ENCODE results near the gene RPGR. TPM values are rescaled to one million over a fixed set of nuclear protein-coding genes. Genes with fewer than 3 reads are reported as not detected.
A peak's percentile ranks its signal among the peaks of the same experiment; 100 is the strongest.

Gene RPGR, protein sequence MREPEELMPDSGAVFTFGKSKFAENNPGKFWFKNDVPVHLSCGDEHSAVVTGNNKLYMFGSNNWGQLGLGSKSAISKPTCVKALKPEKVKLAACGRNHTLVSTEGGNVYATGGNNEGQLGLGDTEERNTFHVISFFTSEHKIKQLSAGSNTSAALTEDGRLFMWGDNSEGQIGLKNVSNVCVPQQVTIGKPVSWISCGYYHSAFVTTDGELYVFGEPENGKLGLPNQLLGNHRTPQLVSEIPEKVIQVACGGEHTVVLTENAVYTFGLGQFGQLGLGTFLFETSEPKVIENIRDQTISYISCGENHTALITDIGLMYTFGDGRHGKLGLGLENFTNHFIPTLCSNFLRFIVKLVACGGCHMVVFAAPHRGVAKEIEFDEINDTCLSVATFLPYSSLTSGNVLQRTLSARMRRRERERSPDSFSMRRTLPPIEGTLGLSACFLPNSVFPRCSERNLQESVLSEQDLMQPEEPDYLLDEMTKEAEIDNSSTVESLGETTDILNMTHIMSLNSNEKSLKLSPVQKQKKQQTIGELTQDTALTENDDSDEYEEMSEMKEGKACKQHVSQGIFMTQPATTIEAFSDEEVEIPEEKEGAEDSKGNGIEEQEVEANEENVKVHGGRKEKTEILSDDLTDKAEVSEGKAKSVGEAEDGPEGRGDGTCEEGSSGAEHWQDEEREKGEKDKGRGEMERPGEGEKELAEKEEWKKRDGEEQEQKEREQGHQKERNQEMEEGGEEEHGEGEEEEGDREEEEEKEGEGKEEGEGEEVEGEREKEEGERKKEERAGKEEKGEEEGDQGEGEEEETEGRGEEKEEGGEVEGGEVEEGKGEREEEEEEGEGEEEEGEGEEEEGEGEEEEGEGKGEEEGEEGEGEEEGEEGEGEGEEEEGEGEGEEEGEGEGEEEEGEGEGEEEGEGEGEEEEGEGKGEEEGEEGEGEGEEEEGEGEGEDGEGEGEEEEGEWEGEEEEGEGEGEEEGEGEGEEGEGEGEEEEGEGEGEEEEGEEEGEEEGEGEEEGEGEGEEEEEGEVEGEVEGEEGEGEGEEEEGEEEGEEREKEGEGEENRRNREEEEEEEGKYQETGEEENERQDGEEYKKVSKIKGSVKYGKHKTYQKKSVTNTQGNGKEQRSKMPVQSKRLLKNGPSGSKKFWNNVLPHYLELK
- 5.1 and 8.4 TPM in 2 replicates for total RNA-seq (2014; rRNA removed; shearing (Covaris generic))

DNA sequence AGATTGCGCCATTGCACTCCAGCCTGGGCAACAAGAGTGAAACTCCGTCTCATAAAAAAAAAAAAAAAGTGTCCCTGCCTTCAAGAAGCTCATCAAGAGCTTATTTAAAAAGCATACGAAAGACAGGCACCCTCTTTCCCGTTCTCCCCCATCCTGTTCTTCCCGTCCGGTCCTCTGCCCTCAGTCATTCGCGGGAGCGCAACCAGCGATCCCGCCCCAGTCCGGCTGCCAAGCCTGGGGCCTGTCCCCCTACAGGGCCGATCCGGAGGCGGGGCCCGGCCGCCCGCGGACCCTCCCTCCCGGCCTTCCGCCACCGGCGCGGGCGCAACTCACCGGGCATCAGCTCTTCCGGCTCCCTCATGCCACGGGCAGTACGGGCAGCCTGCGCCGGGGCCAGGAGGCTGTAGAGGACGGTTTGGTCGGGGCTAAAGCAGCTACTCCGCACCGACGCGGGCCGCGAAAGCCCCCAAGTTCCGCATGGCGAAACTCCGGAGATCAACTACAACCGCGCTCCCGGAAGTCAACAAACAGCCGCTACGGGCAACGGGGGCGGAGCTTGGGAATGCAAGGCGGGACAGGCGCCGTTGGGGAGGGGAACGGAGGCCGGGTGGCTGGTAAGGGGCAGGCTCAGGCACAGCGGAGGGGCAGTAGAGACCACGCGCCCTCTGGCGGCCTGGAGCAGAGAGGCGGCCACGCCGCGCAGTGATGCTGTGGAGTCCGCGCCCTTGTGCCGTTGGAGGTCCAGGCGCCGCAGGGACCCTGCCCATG lies at the start of gene RPGR:
TSS of gene RPGR (minus strand) at position 503 of the 768 bp plus-strand sequence. CDS start at position 361, 142 bp downstream.
- peak within 1 kb of the TSS; percentile 95 for H3K4me3 ChIP-seq
- no peaks in the 10 kb centered on the region for H3K9me3 ChIP-seq (replicated peaks)
- H3K4me1 ChIP-seq (replicated peaks): peaks cover 4% of the 10 kb centered on the region
- H3K27ac ChIP-seq: peak within 1 kb of the TSS; percentile 98
- no peaks in the 10 kb centered on the region for H3K27me3 ChIP-seq (replicated peaks)
- DNase-seq (ENCODE audit: low read depth in 1 of 2, low spot score in 2 of 2): peak; percentile 89 to 93
- peaks cover 3% of the 10 kb centered on the region for H3K36me3 ChIP-seq

DNA sequence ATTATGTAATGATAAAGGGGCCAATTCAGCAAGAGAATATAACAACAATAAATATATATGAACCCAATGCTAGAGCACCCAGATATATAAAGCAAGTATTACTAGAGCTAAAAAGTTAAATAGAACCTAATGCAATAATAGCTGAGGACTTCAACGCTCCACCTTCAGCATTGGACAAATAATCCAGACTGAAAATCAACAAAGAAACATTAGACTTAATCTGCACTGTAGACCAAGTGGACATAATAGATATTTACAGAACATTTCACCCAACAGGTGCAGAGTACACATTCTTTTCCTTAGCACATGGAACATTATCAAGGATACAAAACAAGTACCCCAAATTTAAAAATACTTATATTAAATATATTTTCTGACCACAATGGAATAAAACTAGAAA lies 49.4 kb upstream of the RPGR start:
- no peak overlapping the region for H3K4me3 ChIP-seq
- H3K27me3 ChIP-seq (replicated peaks): no peaks in the 10 kb centered on the region
- no peak for DNase-seq (ENCODE audit: low read depth in 1 of 2, low spot score in 2 of 2)
- H3K9me3 ChIP-seq (replicated peaks): no peaks in the 10 kb centered on the region
- no peaks in the 10 kb centered on the region for H3K4me1 ChIP-seq (replicated peaks)
- H3K36me3 ChIP-seq: no peaks in the 10 kb centered on the region
- no peak overlapping the region for H3K27ac ChIP-seq

DNA sequence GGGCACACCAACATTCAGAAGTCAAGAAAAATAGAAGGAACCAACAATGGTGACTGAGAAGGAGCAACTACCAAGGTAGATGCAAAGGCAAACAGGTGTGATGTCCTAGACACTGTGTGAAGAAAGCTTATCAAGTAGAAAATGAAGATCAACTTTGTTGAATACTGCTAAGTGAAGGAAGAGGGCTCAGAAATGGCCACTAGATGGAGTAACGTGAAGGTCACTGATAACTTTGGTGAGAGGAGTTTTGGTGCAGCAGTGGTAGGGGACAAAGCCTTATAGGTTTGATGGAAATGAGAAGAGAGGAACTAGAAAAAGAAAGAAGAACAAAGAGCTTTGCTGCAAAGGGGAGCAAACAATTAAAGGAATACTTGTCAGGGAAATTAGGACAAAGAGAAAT lies 48.6 kb upstream of the RPGR start:
- H3K9me3 ChIP-seq (replicated peaks): no peaks in the 10 kb centered on the region
- no peak for DNase-seq (ENCODE audit: low read depth in 1 of 2, low spot score in 2 of 2)

DNA sequence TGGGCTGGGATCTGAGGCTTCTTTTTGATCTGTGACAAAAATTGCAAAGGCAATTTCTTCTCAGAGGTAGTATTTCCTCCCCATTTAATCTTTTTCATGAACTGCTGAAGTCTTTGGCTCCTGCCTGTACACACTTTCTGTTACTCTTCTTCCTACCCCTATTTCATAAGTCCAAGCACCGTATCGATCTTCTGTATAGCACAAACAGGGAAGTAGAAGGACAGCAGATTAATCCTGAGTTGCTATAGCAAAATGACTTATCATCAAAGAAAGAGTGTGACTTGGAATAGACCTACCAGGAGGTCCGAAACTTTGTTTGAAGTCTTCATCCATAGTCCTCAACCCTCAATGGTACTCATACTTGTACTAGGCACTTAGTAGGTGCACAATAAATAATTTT lies 47.1 kb upstream of the RPGR start:
- no peak for DNase-seq (ENCODE audit: low read depth in 1 of 2, low spot score in 2 of 2)
- Histone ChIP-seq H3K4me1 (replicated peaks) (no peaks in the 10 kb centered on the region), H3K9me3 (replicated peaks) (no peaks in the 10 kb centered on the region), H3K27me3 (replicated peaks) (no peaks in the 10 kb centered on the region), H3K36me3 (no peaks in the 10 kb centered on the region), H3K27ac (no peak overlapping the region), H3K4me3 (no peak overlapping the region)

More for the DNA sequence above, 48.6 kb upstream of the RPGR start:
- Histone ChIP-seq H3K27me3 (replicated peaks) (no peaks in the 10 kb centered on the region), H3K27ac (no peak overlapping the region), H3K4me1 (replicated peaks) (no peaks in the 10 kb centered on the region), H3K4me3 (no peak overlapping the region), H3K36me3 (no peaks in the 10 kb centered on the region)

DNA sequence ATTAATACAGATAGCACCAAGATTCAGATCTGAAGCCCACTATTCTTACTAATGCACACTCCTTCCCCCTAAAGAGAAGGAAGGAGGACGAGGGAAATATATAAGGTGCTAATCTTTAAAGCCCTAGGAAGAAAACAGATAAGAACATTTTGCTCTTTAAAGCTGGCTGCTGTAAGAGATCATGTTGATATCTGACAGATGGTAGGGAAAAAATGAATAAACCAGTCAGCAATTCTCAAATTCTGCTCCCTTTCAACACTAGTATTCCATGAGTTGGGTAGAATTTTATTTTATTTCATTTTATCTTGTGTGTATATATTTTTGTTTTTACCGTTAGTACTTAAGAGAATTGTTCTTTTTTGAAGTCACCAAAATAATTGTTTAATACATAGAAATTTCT lies 44.3 kb upstream of the RPGR start:
- no peak for DNase-seq (ENCODE audit: low read depth in 1 of 2, low spot score in 2 of 2)
- Histone ChIP-seq H3K9me3 (replicated peaks) (no peaks in the 10 kb centered on the region), H3K36me3 (no peaks in the 10 kb centered on the region)

DNA sequence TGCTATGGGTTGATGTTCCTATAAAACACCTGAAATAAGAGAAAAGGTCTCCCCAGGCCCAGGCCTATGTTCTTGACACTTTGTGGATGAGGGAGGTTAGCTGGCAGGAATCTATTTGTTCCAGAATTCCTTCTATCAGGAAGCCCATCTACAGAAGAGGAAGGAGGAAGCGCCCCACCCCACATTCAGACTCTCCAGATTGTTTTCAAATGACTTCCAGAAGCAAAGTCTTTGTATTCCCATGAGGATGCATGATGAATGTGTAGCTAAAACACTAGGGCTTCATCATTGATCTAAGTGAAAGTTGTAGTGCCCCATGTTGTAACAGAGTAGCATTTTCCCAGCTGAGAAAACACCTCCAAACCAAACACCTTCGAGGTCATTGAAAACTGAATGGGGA lies 41.5 kb upstream of the RPGR start:
- no peaks in the 10 kb centered on the region for H3K4me1 ChIP-seq (replicated peaks)
- H3K4me3 ChIP-seq: no peak overlapping the region
- no peaks in the 10 kb centered on the region for H3K27me3 ChIP-seq (replicated peaks)
- H3K27ac ChIP-seq: no peak overlapping the region
- no peaks in the 10 kb centered on the region for H3K36me3 ChIP-seq
- no peak for DNase-seq (ENCODE audit: low read depth in 1 of 2, low spot score in 2 of 2)
- no peaks in the 10 kb centered on the region for H3K9me3 ChIP-seq (replicated peaks)

More for the DNA sequence above, 44.3 kb upstream of the RPGR start:
- Histone ChIP-seq H3K27ac (no peak overlapping the region), H3K27me3 (replicated peaks) (no peaks in the 10 kb centered on the region), H3K4me1 (replicated peaks) (no peaks in the 10 kb centered on the region), H3K4me3 (no peak overlapping the region)

DNA sequence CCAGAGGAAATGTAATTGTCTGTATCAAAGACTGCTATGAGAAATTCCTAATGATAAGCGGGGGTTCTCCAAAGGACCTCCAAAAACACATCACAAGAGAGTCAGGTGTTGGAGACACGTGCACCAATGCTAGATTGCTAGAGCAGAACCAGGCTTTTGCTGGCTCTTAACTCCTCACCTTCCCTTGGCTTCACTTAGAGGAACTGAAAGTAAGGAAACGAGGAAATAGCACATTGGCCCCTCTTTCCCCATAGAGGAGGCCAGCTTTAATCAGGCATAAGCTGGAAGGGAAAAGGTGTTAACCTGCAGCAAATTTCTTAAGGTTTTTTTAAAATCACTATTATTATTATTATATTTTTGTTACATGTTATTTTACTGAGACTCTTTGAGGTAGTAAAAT lies 38.6 kb upstream of the RPGR start:
- Histone ChIP-seq H3K27ac (no peak overlapping the region), H3K9me3 (replicated peaks) (no peaks in the 10 kb centered on the region), H3K4me3 (no peak overlapping the region), H3K27me3 (replicated peaks) (no peaks in the 10 kb centered on the region), H3K36me3 (no peaks in the 10 kb centered on the region), H3K4me1 (replicated peaks) (no peaks in the 10 kb centered on the region)
- no peak for DNase-seq (ENCODE audit: low read depth in 1 of 2, low spot score in 2 of 2)

DNA sequence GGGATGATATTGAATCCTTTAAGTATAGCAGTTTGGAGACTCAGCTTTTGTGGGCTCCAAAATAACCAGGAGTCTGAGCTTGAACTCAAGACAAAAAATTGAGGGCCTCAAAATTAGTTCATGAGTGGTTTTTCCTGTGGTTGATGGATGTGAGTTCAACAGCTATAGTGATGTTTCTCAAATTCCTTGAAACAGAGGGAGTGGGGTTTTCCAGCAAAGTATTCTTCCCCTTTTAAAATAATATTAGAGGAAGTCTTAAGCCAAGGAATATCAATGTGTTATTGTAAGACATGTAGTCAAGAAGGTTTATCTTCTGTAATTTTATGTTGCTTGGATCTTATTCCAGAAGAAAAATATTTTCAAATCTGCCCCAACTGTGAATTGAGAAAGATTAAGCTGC lies 35.7 kb upstream of the RPGR start:
- H3K4me3 ChIP-seq: no peak overlapping the region
- H3K4me1 ChIP-seq (replicated peaks): no peaks in the 10 kb centered on the region

DNA sequence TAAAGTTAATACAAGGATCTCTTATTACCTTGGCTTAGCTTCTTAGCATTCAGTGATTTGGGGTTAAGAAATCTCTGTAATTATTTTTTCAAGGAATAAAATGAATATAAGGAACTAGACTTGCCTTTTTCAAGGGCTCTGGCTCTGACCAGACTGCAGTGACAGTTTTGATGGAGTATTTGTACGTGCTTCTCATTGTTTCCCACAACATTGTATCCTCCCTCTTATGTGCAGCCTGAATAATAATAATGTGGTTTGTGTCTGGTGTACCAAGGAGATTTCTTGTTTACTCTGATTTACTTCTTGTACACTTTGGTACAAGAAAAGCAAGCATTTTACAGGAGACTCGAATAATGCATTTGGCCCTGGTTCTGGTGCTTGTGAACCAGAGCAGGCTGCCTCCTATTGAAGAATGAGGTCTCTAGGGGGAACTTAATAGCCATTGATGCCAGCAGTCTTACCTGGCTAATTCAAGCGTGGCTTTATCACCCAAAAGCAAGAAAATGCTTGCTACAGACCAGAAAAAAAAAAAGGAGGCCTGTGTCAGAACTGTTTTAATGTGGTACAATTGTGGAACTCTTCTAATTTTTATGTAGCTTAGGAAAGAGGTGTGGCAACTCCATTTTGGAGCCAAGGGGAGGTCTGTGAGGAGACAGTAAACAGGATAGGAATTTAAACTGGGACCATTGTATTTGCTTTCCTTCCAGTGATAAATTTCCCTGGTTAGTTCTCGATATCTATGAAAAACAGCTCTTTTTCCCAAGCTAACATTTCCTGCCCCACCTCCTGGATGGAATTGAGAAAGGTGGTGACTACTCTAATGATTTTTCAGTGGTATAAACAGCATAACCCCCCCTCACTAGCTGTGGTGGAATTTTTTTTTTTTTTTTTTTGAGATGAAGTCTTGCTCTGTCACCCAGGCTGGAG lies 30.7 kb upstream of the RPGR start:
- H3K27ac ChIP-seq: no peak overlapping the region
- H3K36me3 ChIP-seq: no peaks in the 10 kb centered on the region
- no peaks in the 10 kb centered on the region for H3K27me3 ChIP-seq (replicated peaks)
- no peaks in the 10 kb centered on the region for H3K4me1 ChIP-seq (replicated peaks)
- no peak overlapping the region for H3K4me3 ChIP-seq
- no peak for DNase-seq (ENCODE audit: low read depth in 1 of 2, low spot score in 2 of 2)
- no peaks in the 10 kb centered on the region for H3K9me3 ChIP-seq (replicated peaks)

More for the DNA sequence above, 35.7 kb upstream of the RPGR start:
- Histone ChIP-seq H3K9me3 (replicated peaks) (no peaks in the 10 kb centered on the region), H3K36me3 (no peaks in the 10 kb centered on the region), H3K27ac (no peak overlapping the region), H3K27me3 (replicated peaks) (no peaks in the 10 kb centered on the region)
- no peak for DNase-seq (ENCODE audit: low read depth in 1 of 2, low spot score in 2 of 2)

DNA sequence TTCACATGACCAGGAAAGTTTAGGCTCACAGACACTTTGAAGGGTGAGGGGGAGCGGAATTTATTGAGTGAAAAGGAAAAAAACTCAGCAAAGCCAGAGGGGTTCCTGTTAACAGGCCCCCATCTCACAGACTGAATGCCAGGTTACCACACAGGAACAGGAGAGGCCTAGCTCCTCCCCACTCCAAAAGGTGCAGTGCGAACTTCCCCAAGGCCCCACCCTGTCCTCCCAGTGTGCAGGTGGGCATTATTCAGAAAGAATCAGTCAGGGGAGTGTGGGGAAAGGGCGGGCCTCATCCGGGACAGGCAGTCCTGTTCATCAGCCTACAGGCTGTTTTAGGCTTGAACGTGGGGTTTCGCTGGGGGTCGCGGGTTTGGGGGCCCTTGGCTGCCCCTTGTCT lies 29.1 kb upstream of the RPGR start:
- Histone ChIP-seq H3K36me3 (no peaks in the 10 kb centered on the region), H3K4me1 (replicated peaks) (no peaks in the 10 kb centered on the region), H3K27me3 (replicated peaks) (no peaks in the 10 kb centered on the region), H3K4me3 (no peak overlapping the region), H3K27ac (no peak overlapping the region), H3K9me3 (replicated peaks) (no peaks in the 10 kb centered on the region)
- DNase-seq (ENCODE audit: low read depth in 1 of 2, low spot score in 2 of 2): no peak

DNA sequence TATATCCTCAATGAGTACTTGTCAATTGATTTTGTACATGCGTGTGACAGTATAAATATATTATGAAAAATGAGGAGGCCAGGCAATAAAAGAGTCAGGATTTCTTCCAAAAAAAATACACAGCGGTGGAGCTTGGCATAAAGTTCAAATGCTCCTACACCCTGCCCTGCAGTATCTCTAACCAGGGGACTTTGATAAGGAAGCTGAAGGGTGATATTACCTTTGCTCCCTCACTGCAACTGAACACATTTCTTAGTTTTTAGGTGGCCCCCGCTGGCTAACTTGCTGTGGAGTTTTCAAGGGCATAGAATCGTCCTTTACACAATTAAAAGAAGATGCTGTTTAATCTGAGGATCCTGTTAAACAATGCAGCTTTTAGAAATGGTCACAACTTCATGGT lies 25.1 kb upstream of the RPGR start, which contains the start of gene OTC:
TSS of gene OTC (plus strand) at position 243 of the 400 bp plus-strand sequence. CDS start at position 336, 93 bp downstream.
- H3K27ac ChIP-seq: no peak within 1 kb of the TSS
- H3K4me1 ChIP-seq (replicated peaks): no peaks in the 10 kb centered on the region
- H3K36me3 ChIP-seq: no peaks in the 10 kb centered on the region
- H3K4me3 ChIP-seq: no peak within 1 kb of the TSS
- H3K27me3 ChIP-seq (replicated peaks): no peaks in the 10 kb centered on the region
- no peak for DNase-seq (ENCODE audit: low read depth in 1 of 2, low spot score in 2 of 2)
- no peaks in the 10 kb centered on the region for H3K9me3 ChIP-seq (replicated peaks)

DNA sequence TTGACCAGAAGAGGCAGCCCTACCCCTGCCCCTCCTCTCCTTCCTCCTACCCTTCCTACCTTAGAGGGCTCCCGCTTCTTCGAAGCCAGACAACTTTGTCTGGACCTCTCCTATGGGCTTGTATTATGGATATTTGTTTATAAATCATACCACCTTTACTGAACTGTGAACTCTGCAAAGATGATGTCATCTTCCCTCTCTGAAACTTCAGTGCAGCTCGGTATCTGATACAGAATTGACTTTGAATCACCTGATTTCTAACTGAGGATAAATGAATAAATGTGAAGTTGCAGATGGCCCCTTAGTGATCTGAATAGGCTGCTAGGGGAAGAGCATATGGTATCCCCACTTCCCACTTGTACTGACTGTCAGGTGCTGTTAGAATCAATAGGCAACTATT lies 24.0 kb upstream of the RPGR start:
- H3K9me3 ChIP-seq (replicated peaks): no peaks in the 10 kb centered on the region
- no peak overlapping the region for H3K4me3 ChIP-seq
- H3K27ac ChIP-seq: no peak overlapping the region
- H3K36me3 ChIP-seq: no peaks in the 10 kb centered on the region
- no peak for DNase-seq (ENCODE audit: low read depth in 1 of 2, low spot score in 2 of 2)
- no peaks in the 10 kb centered on the region for H3K4me1 ChIP-seq (replicated peaks)
- no peaks in the 10 kb centered on the region for H3K27me3 ChIP-seq (replicated peaks)
